ENCODE measurements around the gene RAPGEF2.

DNA sequence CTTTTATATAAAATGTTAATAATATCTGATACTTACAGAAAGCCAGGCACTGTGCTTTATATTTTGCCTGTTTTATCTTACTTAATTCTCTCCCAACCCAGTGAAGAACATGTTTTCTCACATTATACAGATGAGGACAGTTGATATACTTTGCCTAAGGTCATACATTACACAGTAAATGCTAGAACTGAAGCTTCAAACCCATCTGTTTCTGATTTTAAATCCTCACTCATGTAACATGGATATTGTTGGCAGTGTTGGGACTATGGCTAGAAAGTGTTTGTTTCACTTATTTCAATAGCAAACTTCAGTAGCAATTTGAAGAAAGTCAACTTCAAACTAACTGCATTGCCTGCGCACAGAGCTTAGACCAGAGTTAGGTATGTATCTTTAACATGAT lies 57.4 kb downstream of the RAPGEF2 start:
- no peak for TF ChIP-seq YY1 (IDR thresholded peaks at IDR 0.05; ENCODE audit: insufficient read depth, insufficient read length)
- no peak for TF ChIP-seq ZNF274 (IDR thresholded peaks at IDR 0.05; ENCODE audit: low read depth, low read length)
- TF ChIP-seq SUZ12 (IDR thresholded peaks at IDR 0.05; ENCODE audit: extremely low read depth, insufficient read depth, insufficient read length) = no peak
